KMS-11 (cell line): ENCODE results near the gene MISP.

ENCODE experiments used
- H2AFZ ChIP-seq: fragments of 200-600 bp; sonication (generic); 2 replicates; pipeline ENCODE4 v1.6.1; 2016; ENCODE audit warnings: antibody characterized with exemption, mixed run types, low read depth
- H3K27ac ChIP-seq: fragments of 200-600 bp; sonication (generic); 2 replicates; pipeline ENCODE4 v1.6.1; 2016; ENCODE audit warnings: mild to moderate bottlenecking, mixed run types
- H3K27me3 ChIP-seq: fragments of 200-600 bp; sonication (generic); 2 replicates; pipeline ENCODE4 v1.6.1; 2017; ENCODE audit warnings: mild to moderate bottlenecking, low read depth, mixed run types, moderate library complexity; ENCODE audit not compliant: insufficient read depth
- H3K36me3 ChIP-seq: fragments of 200-600 bp; sonication (generic); 2 replicates; pipeline ENCODE4 v1.6.1; 2017; ENCODE audit warnings: mild to moderate bottlenecking, mixed run types; ENCODE audit not compliant: insufficient read depth
- H3K4me1 ChIP-seq: fragments of 200-600 bp; sonication (generic); 2 replicates; pipeline ENCODE4 v1.6.1; 2016; ENCODE audit warnings: mild to moderate bottlenecking, low read depth, mixed run types; ENCODE audit not compliant: poor library complexity, severe bottlenecking
- H3K4me2 ChIP-seq: fragments of 200-600 bp; sonication (generic); 2 replicates; pipeline ENCODE4 v1.7.0; 2016; ENCODE audit warnings: mild to moderate bottlenecking, mixed run types
- H3K4me3 ChIP-seq: fragments of 200-600 bp; sonication (generic); IDR thresholded peaks from 2 replicates; pipeline ENCODE4 v1.6.1; 2017; ENCODE audit warnings: low read depth, low read length, mixed read lengths; ENCODE audit not compliant: insufficient read depth
- H3K79me2 ChIP-seq: fragments of 200-600 bp; sonication (generic); 2 replicates; pipeline ENCODE4 v1.6.1; 2016; ENCODE audit warnings: low read depth, mixed run types; ENCODE audit not compliant: insufficient read depth
- H3K9ac ChIP-seq: fragments of 200-600 bp; sonication (generic); 2 replicates; pipeline ENCODE4 v1.6.1; 2016; ENCODE audit warnings: mild to moderate bottlenecking, mixed run types
- H4K20me1 ChIP-seq: fragments of 200-600 bp; sonication (generic); 2 replicates; pipeline ENCODE4 v1.6.1; 2016; ENCODE audit warnings: mild to moderate bottlenecking, mixed run types; ENCODE audit not compliant: insufficient read depth
- TF ChIP-seq, protein P1 (sequence below): fragments of 200-600 bp; sonication (generic); conservative IDR thresholded peaks from 2 replicates; pipeline ENCODE4 v1.6.1; 2017; ENCODE audit warnings: low read depth, mild to moderate bottlenecking, antibody characterized with exemption, low read length, moderate library complexity, mixed read lengths

Gene MISP

GRCh38 chr19:756821-757688 lies 6.1 kb downstream of the MISP start:
- Histone ChIP-seq H3K36me3 (no peaks in the 10 kb centered on the region), H4K20me1 (no peaks in the 10 kb centered on the region), H3K79me2 (no peaks in the 10 kb centered on the region), H3K27ac (no peak overlapping the region), H3K27me3 (peaks cover 80% of the 10 kb centered on the region), H3K4me3 (no peak overlapping the region), H3K4me2 (no peak overlapping the region), H2AFZ (no peak overlapping the region), H3K4me1 (no peaks in the 10 kb centered on the region), H3K9ac (no peak overlapping the region)
- TF ChIP-seq, protein P1, sequence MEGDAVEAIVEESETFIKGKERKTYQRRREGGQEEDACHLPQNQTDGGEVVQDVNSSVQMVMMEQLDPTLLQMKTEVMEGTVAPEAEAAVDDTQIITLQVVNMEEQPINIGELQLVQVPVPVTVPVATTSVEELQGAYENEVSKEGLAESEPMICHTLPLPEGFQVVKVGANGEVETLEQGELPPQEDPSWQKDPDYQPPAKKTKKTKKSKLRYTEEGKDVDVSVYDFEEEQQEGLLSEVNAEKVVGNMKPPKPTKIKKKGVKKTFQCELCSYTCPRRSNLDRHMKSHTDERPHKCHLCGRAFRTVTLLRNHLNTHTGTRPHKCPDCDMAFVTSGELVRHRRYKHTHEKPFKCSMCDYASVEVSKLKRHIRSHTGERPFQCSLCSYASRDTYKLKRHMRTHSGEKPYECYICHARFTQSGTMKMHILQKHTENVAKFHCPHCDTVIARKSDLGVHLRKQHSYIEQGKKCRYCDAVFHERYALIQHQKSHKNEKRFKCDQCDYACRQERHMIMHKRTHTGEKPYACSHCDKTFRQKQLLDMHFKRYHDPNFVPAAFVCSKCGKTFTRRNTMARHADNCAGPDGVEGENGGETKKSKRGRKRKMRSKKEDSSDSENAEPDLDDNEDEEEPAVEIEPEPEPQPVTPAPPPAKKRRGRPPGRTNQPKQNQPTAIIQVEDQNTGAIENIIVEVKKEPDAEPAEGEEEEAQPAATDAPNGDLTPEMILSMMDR, result no peak

GRCh38 chr19:757811-758668 lies 7.1 kb downstream of the MISP start:
- H3K9ac ChIP-seq, result no peak overlapping the region
- no peaks in the 10 kb centered on the region for H3K79me2 ChIP-seq
- no peaks in the 10 kb centered on the region for H4K20me1 ChIP-seq
- no peaks in the 10 kb centered on the region for H3K4me1 ChIP-seq
- TF ChIP-seq, protein P1, result no peak
- H3K4me2 ChIP-seq, result no peak overlapping the region
- no peak overlapping the region for H3K27ac ChIP-seq
- H3K27me3 ChIP-seq, result peaks cover 76% of the 10 kb centered on the region
- H3K36me3 ChIP-seq, result no peaks in the 10 kb centered on the region
- no peak overlapping the region for H2AFZ ChIP-seq
- no peak overlapping the region for H3K4me3 ChIP-seq

DNA sequence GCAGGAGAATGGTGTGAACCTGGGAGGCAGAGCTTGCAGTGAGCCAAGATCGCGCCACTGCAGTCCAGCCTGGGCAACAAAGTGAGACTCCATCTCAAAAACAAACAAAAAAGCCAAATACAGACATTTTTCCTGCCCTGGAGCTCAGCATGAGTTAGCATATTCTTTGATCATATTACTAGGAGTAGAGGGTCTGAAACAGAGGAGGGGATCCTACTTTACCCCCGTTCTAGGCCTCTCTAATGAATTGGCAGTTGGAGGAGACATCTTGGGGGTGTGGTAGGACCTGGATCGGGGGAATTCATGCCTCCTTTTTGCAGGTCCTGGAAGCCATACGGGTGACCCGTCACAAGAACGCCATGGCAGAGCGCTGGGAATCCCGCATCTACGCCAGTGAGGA lies 12.3 kb downstream of the MISP start:
- Histone ChIP-seq H3K27ac (no peak overlapping the region), H3K4me1 (no peaks in the 10 kb centered on the region), H3K9ac (no peak overlapping the region), H4K20me1 (no peaks in the 10 kb centered on the region), H2AFZ (no peak overlapping the region), H3K36me3 (no peaks in the 10 kb centered on the region), H3K79me2 (no peaks in the 10 kb centered on the region), H3K4me3 (no peak overlapping the region), H3K4me2 (no peak overlapping the region), H3K27me3 (peaks cover 69% of the 10 kb centered on the region)
- TF ChIP-seq, protein P1, result no peak

DNA sequence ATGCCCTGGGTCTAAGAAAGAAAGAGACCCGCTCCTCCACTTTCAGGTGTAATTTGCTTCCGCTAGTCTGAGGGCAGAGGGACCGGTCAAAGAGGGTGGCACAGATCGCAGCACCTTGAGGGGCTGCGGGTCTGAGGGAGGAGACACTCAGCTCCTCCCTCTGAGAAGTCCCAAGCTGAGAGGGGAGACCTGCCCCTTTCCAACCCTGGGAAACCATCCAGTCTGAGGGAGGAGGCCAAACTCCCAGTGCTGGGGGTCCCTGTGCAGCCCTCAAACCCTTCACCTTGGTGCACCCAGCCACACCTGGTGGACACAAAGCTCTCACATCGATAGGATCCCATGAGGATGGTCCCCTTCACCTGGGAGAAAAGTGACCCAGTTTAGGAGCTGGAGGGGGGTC lies 13.0 kb downstream of the MISP start:
- Histone ChIP-seq H3K27ac (no peak overlapping the region), H2AFZ (no peak overlapping the region), H3K9ac (no peak overlapping the region), H3K4me1 (no peaks in the 10 kb centered on the region), H3K36me3 (no peaks in the 10 kb centered on the region), H3K27me3 (peaks cover 62% of the 10 kb centered on the region), H4K20me1 (no peaks in the 10 kb centered on the region), H3K4me2 (no peak overlapping the region), H3K79me2 (no peaks in the 10 kb centered on the region), H3K4me3 (no peak overlapping the region)
- TF ChIP-seq, protein P1, result no peak
